NB4 (cell line): ENCODE data around the gene PCAT7.

ENCODE experiments used
- CTCF ChIP-seq: IDR thresholded peaks from one replicate; pipeline ENCODE4 v1.5.1; 2012; ENCODE audit warnings: low read depth, low read length
- MYC ChIP-seq: IDR thresholded peaks from 2 replicates; pipeline ENCODE4 v1.6.1; 2011; ENCODE audit warnings: low read depth, low read length
- POLR2A ChIP-seq: IDR thresholded peaks from 2 replicates; pipeline ENCODE4 v1.6.1; 2011; ENCODE audit warnings: mild to moderate bottlenecking; ENCODE audit not compliant: insufficient read length; ENCODE audit errors: extremely low read depth

DNA sequence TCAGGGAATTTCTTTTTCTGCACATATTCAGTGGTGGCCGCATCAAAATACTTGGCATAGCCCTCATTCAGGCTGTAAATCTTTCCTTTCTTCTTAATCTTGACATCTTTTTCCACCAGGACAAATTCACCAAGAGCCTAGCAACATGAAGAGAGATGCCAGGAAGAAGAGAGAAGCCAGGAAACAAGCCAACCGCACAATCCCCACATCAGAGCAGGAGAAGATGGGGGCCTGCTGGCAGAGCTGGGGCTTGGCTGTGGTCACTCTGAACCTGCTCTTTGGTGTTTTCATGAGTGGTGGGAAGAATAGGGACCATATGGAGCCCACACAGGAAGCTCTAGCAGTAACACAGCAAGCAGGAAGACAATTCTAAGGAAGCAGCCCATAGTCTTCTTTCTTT lies 12.4 kb downstream of the PCAT7 start:
- TF ChIP-seq MYC (no peak), CTCF (no peak), POLR2A (no peak)
